Measurements from ENCODE around the gene RNF166.
A peak's percentile ranks its signal among the peaks of the same experiment; 100 is the strongest.

The RNF166 gene

GRCh38 chr16:88716601-88717001 lies 10.4 kb upstream of the RNF166 start:
- Histone ChIP-seq H3K36me3 (ENCODE audit: control insufficient read depth, insufficient read depth, low read length) (peaks cover 51% of the 10 kb centered on the region), H3K4me1 (ENCODE audit: control insufficient read depth, insufficient read depth, low read length) (peaks cover 6% of the 10 kb centered on the region), H3K9ac (ENCODE audit: low read length) (no peak overlapping the region), H3K27me3 (ENCODE audit: control insufficient read depth, insufficient read depth, low read length) (no peaks in the 10 kb centered on the region), H3K4me3 (ENCODE audit: low read length) (no peak overlapping the region), H3K27ac (ENCODE audit: low read depth, low read length) (no peak overlapping the region)

- Histone ChIP-seq H3K27ac (ENCODE audit: low read depth, low read length) (no peak overlapping the region), H3K36me3 (ENCODE audit: control insufficient read depth, insufficient read depth, low read length) (peaks cover 47% of the 10 kb centered on the region), H3K4me3 (ENCODE audit: low read length) (no peak overlapping the region), H3K9ac (ENCODE audit: low read length) (no peak overlapping the region), H3K4me1 (ENCODE audit: control insufficient read depth, insufficient read depth, low read length) (peaks cover 6% of the 10 kb centered on the region), H3K27me3 (ENCODE audit: control insufficient read depth, insufficient read depth, low read length) (no peaks in the 10 kb centered on the region)
Observed at GRCh38 chr16:88716201-88716600, 10.0 kb upstream of the RNF166 start.

GRCh38 chr16:88715312-88716190 lies 9.3 kb upstream of the RNF166 start:
- H3K27ac ChIP-seq (ENCODE audit: low read depth, low read length) = no peak overlapping the region
- no peaks in the 10 kb centered on the region for H3K27me3 ChIP-seq (ENCODE audit: control insufficient read depth, insufficient read depth, low read length)
- peaks cover 41% of the 10 kb centered on the region for H3K36me3 ChIP-seq (ENCODE audit: control insufficient read depth, insufficient read depth, low read length)
- H3K9ac ChIP-seq (ENCODE audit: low read length) = no peak overlapping the region
- H3K4me1 ChIP-seq (ENCODE audit: control insufficient read depth, insufficient read depth, low read length) = peaks cover 6% of the 10 kb centered on the region
- H3K4me3 ChIP-seq (ENCODE audit: low read length) = no peak overlapping the region

GRCh38 chr16:88714420-88715302 lies 8.5 kb upstream of the RNF166 start:
- Histone ChIP-seq H3K4me1 (ENCODE audit: control insufficient read depth, insufficient read depth, low read length) (peaks cover 5% of the 10 kb centered on the region), H3K27ac (ENCODE audit: low read depth, low read length) (no peak overlapping the region), H3K36me3 (ENCODE audit: control insufficient read depth, insufficient read depth, low read length) (peaks cover 34% of the 10 kb centered on the region), H3K9ac (ENCODE audit: low read length) (no peak overlapping the region), H3K27me3 (ENCODE audit: control insufficient read depth, insufficient read depth, low read length) (no peaks in the 10 kb centered on the region), H3K4me3 (ENCODE audit: low read length) (no peak overlapping the region)

GRCh38 chr16:88713568-88714419 lies 7.6 kb upstream of the RNF166 start:
- Histone ChIP-seq H3K9ac (ENCODE audit: low read length) (no peak overlapping the region), H3K4me1 (ENCODE audit: control insufficient read depth, insufficient read depth, low read length) (no peaks in the 10 kb centered on the region), H3K27me3 (ENCODE audit: control insufficient read depth, insufficient read depth, low read length) (no peaks in the 10 kb centered on the region), H3K27ac (ENCODE audit: low read depth, low read length) (no peak overlapping the region), H3K4me3 (ENCODE audit: low read length) (no peak overlapping the region), H3K36me3 (ENCODE audit: control insufficient read depth, insufficient read depth, low read length) (peaks cover 29% of the 10 kb centered on the region)

- Histone ChIP-seq H3K4me3 (ENCODE audit: low read length) (no peak overlapping the region), H3K9ac (ENCODE audit: low read length) (no peak overlapping the region), H3K27me3 (ENCODE audit: control insufficient read depth, insufficient read depth, low read length) (no peaks in the 10 kb centered on the region), H3K27ac (ENCODE audit: low read depth, low read length) (no peak overlapping the region), H3K36me3 (ENCODE audit: control insufficient read depth, insufficient read depth, low read length) (peaks cover 22% of the 10 kb centered on the region), H3K4me1 (ENCODE audit: control insufficient read depth, insufficient read depth, low read length) (no peaks in the 10 kb centered on the region)
Observed at GRCh38 chr16:88713054-88713453, 6.8 kb upstream of the RNF166 start.

- H3K4me1 ChIP-seq (ENCODE audit: control insufficient read depth, insufficient read depth, low read length) = peaks cover under 1% of the 10 kb centered on the region
- H3K9ac ChIP-seq (ENCODE audit: low read length) = no peak overlapping the region
- H3K36me3 ChIP-seq (ENCODE audit: control insufficient read depth, insufficient read depth, low read length) = peaks cover 21% of the 10 kb centered on the region
- H3K27ac ChIP-seq (ENCODE audit: low read depth, low read length) = no peak overlapping the region
- H3K4me3 ChIP-seq (ENCODE audit: low read length) = no peak overlapping the region
- H3K27me3 ChIP-seq (ENCODE audit: control insufficient read depth, insufficient read depth, low read length) = no peaks in the 10 kb centered on the region
Observed at GRCh38 chr16:88712362-88712979, 6.3 kb upstream of the RNF166 start.

- peaks cover 16% of the 10 kb centered on the region for H3K36me3 ChIP-seq (ENCODE audit: control insufficient read depth, insufficient read depth, low read length)
- H3K27me3 ChIP-seq (ENCODE audit: control insufficient read depth, insufficient read depth, low read length) = no peaks in the 10 kb centered on the region
- no peak overlapping the region for H3K9ac ChIP-seq (ENCODE audit: low read length)
- H3K27ac ChIP-seq (ENCODE audit: low read depth, low read length) = no peak overlapping the region
- no peak overlapping the region for H3K4me3 ChIP-seq (ENCODE audit: low read length)
- peaks cover 6% of the 10 kb centered on the region for H3K4me1 ChIP-seq (ENCODE audit: control insufficient read depth, insufficient read depth, low read length)
Observed at GRCh38 chr16:88711750-88712340, 5.6 kb upstream of the RNF166 start.

- H3K9ac ChIP-seq (ENCODE audit: low read length) = no peak overlapping the region
- H3K4me1 ChIP-seq (ENCODE audit: control insufficient read depth, insufficient read depth, low read length) = peaks cover 6% of the 10 kb centered on the region
- no peak overlapping the region for H3K27ac ChIP-seq (ENCODE audit: low read depth, low read length)
- H3K36me3 ChIP-seq (ENCODE audit: control insufficient read depth, insufficient read depth, low read length) = peaks cover 7% of the 10 kb centered on the region
- no peaks in the 10 kb centered on the region for H3K27me3 ChIP-seq (ENCODE audit: control insufficient read depth, insufficient read depth, low read length)
- no peak overlapping the region for H3K4me3 ChIP-seq (ENCODE audit: low read length)
Observed at GRCh38 chr16:88710556-88710955, 4.3 kb upstream of the RNF166 start.

GRCh38 chr16:88706965-88707826 lies 988 bp upstream of the RNF166 start:
- H3K36me3 ChIP-seq (ENCODE audit: control insufficient read depth, insufficient read depth, low read length) = no peaks in the 10 kb centered on the region
- H3K9ac ChIP-seq (ENCODE audit: low read length) = peak overlapping the region; percentile 7
- peak overlapping the region; percentile 73 for H3K4me3 ChIP-seq (ENCODE audit: low read length)
- no peaks in the 10 kb centered on the region for H3K27me3 ChIP-seq (ENCODE audit: control insufficient read depth, insufficient read depth, low read length)
- no peak overlapping the region for H3K27ac ChIP-seq (ENCODE audit: low read depth, low read length)
- H3K4me1 ChIP-seq (ENCODE audit: control insufficient read depth, insufficient read depth, low read length) = peaks cover 12% of the 10 kb centered on the region

GRCh38 chr16:88705801-88706228 lies 393 bp downstream of the RNF166 start:
- H3K4me1 ChIP-seq (ENCODE audit: control insufficient read depth, insufficient read depth, low read length) = peaks cover 12% of the 10 kb centered on the region
- peak overlapping the region; percentile 63 for H3K9ac ChIP-seq (ENCODE audit: low read length)
- peak overlapping the region; percentile 58 for H3K27ac ChIP-seq (ENCODE audit: low read depth, low read length)
- H3K4me3 ChIP-seq (ENCODE audit: low read length) = peak overlapping the region; percentile 73
- no peaks in the 10 kb centered on the region for H3K36me3 ChIP-seq (ENCODE audit: control insufficient read depth, insufficient read depth, low read length)
- no peaks in the 10 kb centered on the region for H3K27me3 ChIP-seq (ENCODE audit: control insufficient read depth, insufficient read depth, low read length)

Measured in rectal smooth muscle tissue (tissue), 1 donor.